PC-3 (cell line): ENCODE measurements around the gene GSTO2. TPM values are rescaled to one million over a fixed set of nuclear protein-coding genes. Genes with fewer than 3 reads are reported as not detected.

Source experiments
- ATAC-seq: fragments of 200-7000 bp; cut with Tn5 transposase; 2 replicates; pipeline ENCODE4 v1.9.1; 2020; ENCODE audit warnings: mild to moderate bottlenecking, moderate library complexity
- BruUV-seq: library from RNA; stranded (reverse); fragments of 400-500 nt; replicated peaks from 2 replicates; lab custom pipeline; 2021; lab: Mats Ljungman, UMichigan
- CTCF ChIA-PET: fragments of 300-600 bp; sonication (Branson Sonifier 250); formaldehyde crosslinking; loops from one replicate; lab custom pipeline; 2022; ENCODE audit warnings: antibody characterized with exemption; lab: Charles Lee
- POLR2A ChIA-PET: fragments of 300-600 bp; sonication (Branson Sonifier 250); formaldehyde crosslinking; loops from one replicate; lab custom pipeline; 2022; ENCODE audit warnings: antibody characterized with exemption; ENCODE audit not compliant: unreplicated experiment; lab: Charles Lee
- DNase-seq: peaks from one replicate; pipeline ENCODE4 v3.0.0-alpha.2; 2015
- H2AFZ ChIP-seq: fragments of 300-600 bp; sonication (generic); 2 replicates; pipeline ENCODE4 v1.6.0; 2016; ENCODE audit warnings: antibody characterized with exemption, low read length
- H3F3A ChIP-seq: fragments of 300-600 bp; sonication (generic); one replicate; pipeline ENCODE4 v1.6.0; 2017; ENCODE audit warnings: antibody characterized with exemption, low read length, control low read depth, mild to moderate bottlenecking; ENCODE audit not compliant: unreplicated experiment
- H3K27ac ChIP-seq: fragments of 300-600 bp; sonication (generic); 2 replicates; pipeline ENCODE4 v1.5.1; 2016; ENCODE audit warnings: mild to moderate bottlenecking, low read length
- H3K27me3 ChIP-seq: fragments of 300-600 bp; sonication (generic); 2 replicates; pipeline ENCODE4 v1.6.1; 2016; ENCODE audit warnings: low read length, mixed read lengths
- H3K36me3 ChIP-seq: fragments of 300-600 bp; sonication (generic); 2 replicates; pipeline ENCODE4 v1.6.1; 2016; ENCODE audit warnings: low read depth, mixed run types, low read length, mixed read lengths
- H3K4me1 ChIP-seq: fragments of 300-600 bp; sonication (generic); 2 replicates; pipeline ENCODE4 v1.5.1; 2016; ENCODE audit warnings: low read length; ENCODE audit not compliant: insufficient read depth
- H3K4me2 ChIP-seq: fragments of 300-600 bp; sonication (generic); 2 replicates; pipeline ENCODE4 v1.6.0; 2016; ENCODE audit warnings: low read length
- H3K4me3 ChIP-seq: fragments of 300-600 bp; sonication (generic); 2 replicates; pipeline ENCODE4 v1.5.1; 2016; ENCODE audit warnings: mild to moderate bottlenecking, low read length, mixed read lengths
- H3K79me2 ChIP-seq: fragments of 300-600 bp; sonication (generic); 2 replicates; pipeline ENCODE4 v1.6.1; 2017; ENCODE audit warnings: low read length, mixed read lengths
- H3K9ac ChIP-seq: fragments of 300-600 bp; sonication (generic); 2 replicates; pipeline ENCODE4 v1.6.0; 2016; ENCODE audit warnings: mild to moderate bottlenecking, low read length
- H3K9me2 ChIP-seq: fragments of 300-600 bp; sonication (generic); replicated peaks from 2 replicates; pipeline ENCODE4 v1.6.1; 2016; ENCODE audit warnings: mixed run types, low read length, mixed read lengths
- H3K9me3 ChIP-seq: fragments of 300-600 bp; sonication (generic); 2 replicates; pipeline ENCODE4 v1.6.1; 2016; ENCODE audit warnings: low read length, mixed read lengths
- H4K20me1 ChIP-seq: fragments of 300-600 bp; sonication (generic); 2 replicates; pipeline ENCODE4 v1.6.1; 2016; ENCODE audit warnings: low read length, mixed read lengths
- CTCF ChIP-seq: fragments of 300-600 bp; sonication (generic); conservative IDR thresholded peaks from 2 replicates; pipeline ENCODE4 v1.5.1; 2017; ENCODE audit warnings: antibody characterized with exemption, low read depth, mild to moderate bottlenecking, low read length
- EZH2 ChIP-seq: fragments of 300-600 bp; sonication (generic); IDR thresholded peaks from one replicate; pipeline ENCODE4 v1.6.1; 2017; ENCODE audit warnings: antibody characterized with exemption, mild to moderate bottlenecking, low read length; ENCODE audit not compliant: unreplicated experiment
- EZH2phosphoT487 ChIP-seq: fragments of 300-600 bp; sonication (generic); IDR thresholded peaks from 2 replicates; pipeline ENCODE4 v1.6.1; 2018; ENCODE audit warnings: mild to moderate bottlenecking, antibody characterized with exemption, low read length, borderline replicate concordance
- intact Hi-C: fragments of 100-400 bp; cut with micrococcal nuclease; formaldehyde crosslinking; loops from 2 replicates; pipeline ENCODE4 v1.9.0; 2023
- total RNA-seq: library from RNA; depleted of rRNA; stranded (reverse); fragments of >200 nt; gene quantifications from 2 replicates; pipeline ENCODE4 v1.2.3, GENCODE V29; 2014

GSTO2 gene
- total RNA-seq, 1 experiment from 2014 or later: 13.8 TPM

GRCh38 chr10:104291439-104291951, 22.5 kb downstream of the GSTO2 start:
- H3K4me1 ChIP-seq: peaks cover 24% of the 10 kb centered on the region
- ATAC-seq (peak; percentile 71), DNase-seq (peak; percentile 79)
- no peaks in the 10 kb centered on the region for H3K9me3 ChIP-seq
- intact Hi-C loops: loop anchor here (1.0 kb wide), 1 partner anchor 59 kb away; no protein-coding TSS in a partner anchor
- no peaks in the 10 kb centered on the region for H3K36me3 ChIP-seq
- POLR2A ChIA-PET: interaction anchor here (0.6 kb wide), 1 partner anchor 54 kb away, joined by 3 read pairs; no protein-coding TSS in a partner anchor
- no peak overlapping the region for H3K9ac ChIP-seq
- H3K4me3 ChIP-seq: no peak overlapping the region
- H3K9me2 ChIP-seq: no peaks in the 10 kb centered on the region
- no peaks in the 10 kb centered on the region for H3K27me3 ChIP-seq
- no peak overlapping the region for H3K27ac ChIP-seq
- TF ChIP-seq EZH2phosphoT487 (no peak), CTCF (peak; percentile 98)
- H2AFZ ChIP-seq: peak overlapping the region; percentile 59; the same call in 1 of the 2 replicates
- H4K20me1 ChIP-seq: no peaks in the 10 kb centered on the region
- no peaks in the 10 kb centered on the region for H3F3A ChIP-seq
- peak overlapping the region; percentile 55; the same call in 1 of the 2 replicates for H3K4me2 ChIP-seq
- CTCF ChIA-PET: interaction anchor here (0.6 to 2.0 kb wide), 2 partner anchors 17 to 332 kb away, joined by 3 to 8 read pairs; no protein-coding TSS in a partner anchor
- BruUV-seq: no TSS peak
- H3K79me2 ChIP-seq: no peaks in the 10 kb centered on the region

- Histone ChIP-seq H3K9me3 (no peaks in the 10 kb centered on the region), H3K79me2 (no peaks in the 10 kb centered on the region), H2AFZ (no peak overlapping the region), H3K9me2 (no peaks in the 10 kb centered on the region), H3K27ac (peak overlapping the region; percentile 41; the same call in 1 of the 2 replicates), H3K9ac (no peak overlapping the region), H4K20me1 (no peaks in the 10 kb centered on the region), H3K27me3 (no peaks in the 10 kb centered on the region), H3K4me1 (peaks cover 16% of the 10 kb centered on the region), H3K36me3 (no peaks in the 10 kb centered on the region), H3K4me3 (no peak overlapping the region), H3K4me2 (no peak overlapping the region), H3F3A (no peaks in the 10 kb centered on the region)
- ChIA-PET CTCF (interaction anchor here (0.6 to 1.1 kb wide), 3 partner anchors 18 to 58 kb away, joined by 3 to 9 read pairs (median 3); partner anchors contain the start of gene GSTO1), POLR2A (no interaction called here)
- DNase-seq (peak; percentile 56), ATAC-seq (no peak)
- intact Hi-C loops: no loop called here
- BruUV-seq: no TSS peak
- TF ChIP-seq EZH2phosphoT487: no peak
- TF ChIP-seq EZH2: no peak
- TF ChIP-seq CTCF: no peak
Observed at GRCh38 chr10:104293011-104293410, 24.0 kb downstream of the GSTO2 start.

DNA sequence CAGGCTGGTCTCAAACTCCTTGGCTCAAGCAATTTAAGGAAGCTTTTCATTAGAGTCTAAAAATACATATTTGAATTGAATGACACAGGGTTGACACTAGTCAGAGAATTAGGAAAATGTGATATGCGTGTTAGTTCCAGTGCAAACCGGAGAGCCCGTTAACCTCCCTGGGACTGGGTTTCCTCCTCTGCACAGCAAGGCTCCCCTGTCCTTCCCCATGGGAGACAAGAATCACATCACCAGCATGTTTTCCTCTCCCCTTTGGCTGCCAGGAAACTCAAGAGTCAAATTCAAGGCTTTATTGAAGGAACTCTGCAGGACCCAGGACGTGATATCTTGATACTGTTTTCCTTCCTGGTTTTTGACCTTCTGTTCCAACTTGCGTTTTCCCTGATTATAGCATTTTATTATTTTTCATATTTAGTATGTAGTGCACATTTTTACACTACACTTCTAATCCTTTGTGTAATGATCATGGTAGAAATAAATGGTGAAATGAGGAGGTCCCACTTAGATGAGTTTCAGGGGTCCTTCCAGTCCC, 24.9 kb downstream of the GSTO2 start:
- TF ChIP-seq EZH2 (no peak), EZH2phosphoT487 (no peak)
- no peaks in the 10 kb centered on the region for H3F3A ChIP-seq

More for the DNA sequence above, 24.9 kb downstream of the GSTO2 start:
- no peak overlapping the region for H3K4me3 ChIP-seq
- no peaks in the 10 kb centered on the region for H3K79me2 ChIP-seq
- H4K20me1 ChIP-seq: no peaks in the 10 kb centered on the region
- H3K9me2 ChIP-seq: no peaks in the 10 kb centered on the region
- ChIA-PET POLR2A (no interaction called here), CTCF (no interaction called here)
- no peaks in the 10 kb centered on the region for H3K27me3 ChIP-seq
- no peaks in the 10 kb centered on the region for H3K36me3 ChIP-seq
- no peak overlapping the region for H3K9ac ChIP-seq
- DNase-seq (no peak), ATAC-seq (no peak)
- H3K4me1 ChIP-seq: peaks cover 7% of the 10 kb centered on the region
- no peak overlapping the region for H3K27ac ChIP-seq
- H3K4me2 ChIP-seq: no peak overlapping the region
- intact Hi-C loops: no loop called here
- BruUV-seq: no TSS peak
- no peaks in the 10 kb centered on the region for H3K9me3 ChIP-seq
- no peak overlapping the region for H2AFZ ChIP-seq
